Spleen (tissue), 11 donors: ENCODE measurements around the gene CWC15. TPM values are rescaled to one million over a fixed set of nuclear protein-coding genes. Genes with fewer than 3 reads are reported as not detected.
"Not testable (repeated sequence)": the region's sequence is repeated elsewhere in the genome, so short reads cannot be mapped to it uniquely, and the experiment has no call there.

ENCODE experiments used
- DNase-seq: peaks from one replicate; pipeline ENCODE4 v3.0.0-alpha.2; 2020
- H3K27ac ChIP-seq, 8 donors: fragments of 200-600 bp; sonication (generic) in 7 of 8; 1 replicate in 4 of 8; 2 replicates in 4 of 8; pipeline versions ENCODE4 v1.5.0 to v1.8.0; 2016 to 2021; ENCODE audit warnings: inconsistent platforms in 4 of 8, mild to moderate bottlenecking in 4 of 8, moderate library complexity in 1 of 8
- H3K27me3 ChIP-seq, 7 donors: fragments of 200-600 bp; sonication (generic) in 6 of 7; replicated peaks in 1 of 7; 1 replicate in 4 of 7; 2 replicates in 3 of 7; pipeline versions ENCODE4 v1.5.0 to v1.8.0; 2016 to 2021; ENCODE audit warnings: inconsistent platforms in 3 of 7, mild to moderate bottlenecking in 1 of 7
- H3K36me3 ChIP-seq, 6 donors: fragments of 200-600 bp; sonication (generic) in 5 of 6; 1 replicate in 4 of 6; 2 replicates in 2 of 6; pipeline versions ENCODE4 v1.5.0 to v1.8.0; 2016 to 2021; ENCODE audit warnings: inconsistent platforms in 2 of 6
- H3K4me1 ChIP-seq, 6 donors: fragments of 200-600 bp; sonication (generic) in 5 of 6; 1 replicate in 3 of 6; 2 replicates in 3 of 6; pipeline versions ENCODE4 v1.5.0 to v1.8.0; 2016 to 2021; ENCODE audit warnings: inconsistent platforms in 3 of 6
- H3K4me3 ChIP-seq, 8 donors: fragments of 200-600 bp; sonication (generic) in 7 of 8; 1 replicate in 4 of 8; 2 replicates in 4 of 8; pipeline versions ENCODE4 v1.5.0 to v1.8.0; 2016 to 2021; ENCODE audit warnings: inconsistent platforms in 4 of 8, mild to moderate bottlenecking in 4 of 8, moderate library complexity in 2 of 8
- H3K9me3 ChIP-seq, 8 donors: fragments of 200-600 bp; sonication (generic) in 7 of 8; 1 replicate in 4 of 8; 2 replicates in 4 of 8; pipeline versions ENCODE4 v1.5.0 to v1.8.0; 2016 to 2021; ENCODE audit warnings: inconsistent platforms in 4 of 8
- CTCF ChIP-seq, 11 experiments: fragments of 200-600 bp in 7 of 11; fragments of 450-650 bp in 4 of 11; sonication (generic) in 4 of 11; IDR thresholded peaks in 8 of 11; conservative IDR thresholded peaks in 3 of 11; 1 replicate in 7 of 11; 2 replicates in 4 of 11; pipeline versions ENCODE4 v1.4.0 to v1.8.0; 2016 to 2021; ENCODE audit warnings: antibody characterized with exemption in 11 of 11, inconsistent platforms in 4 of 11, mild to moderate bottlenecking in 1 of 11
- POLR2A ChIP-seq, 3 donors: fragments of 450-650 bp; IDR thresholded peaks; one replicate each; pipeline ENCODE4 v1.5.1; 2017; ENCODE audit warnings: antibody characterized with exemption in 3 of 3, mild to moderate bottlenecking in 1 of 3
- POLR2AphosphoS5 ChIP-seq, 3 donors: sonication (generic); formaldehyde crosslinking; IDR thresholded peaks; one replicate each; pipeline ENCODE4 v1.5.1; 2017; ENCODE audit warnings: antibody characterized with exemption in 3 of 3
- WGBS, 5 donors: extraction: QIAGEN DNeasy Blood & Tissue Kit in 3 of 5; methylation state at CpG; one replicate each; pipeline versions ENCODE4 v1.1.5 to v1.1.7; 2013 to 2018; 5-methylcytosine and 5-hydroxymethylcytosine counted together
- intact Hi-C: fragments of 100-400 bp; cut with DNase I; formaldehyde crosslinking; loops from one replicate; pipeline ENCODE4 v1.15.0; 2023; ENCODE audit warnings: low total_unique reads
- polyA plus RNA-seq, 3 donors: library from polyadenylated mRNA; stranded (reverse); fragments of 200-250 nt; gene quantifications; one replicate each; pipeline ENCODE4 v1.2.1, GENCODE V29; 2013
- total RNA-seq, 7 donors: library from RNA; depleted of rRNA in 3 of 7; stranded (reverse); fragments of >200 nt in 3 of 7; fragmentation: NEBNext Ultra II Directional in 4 of 7; extraction: Animal tissue kit (Norgen Biotek cat#: 25700) in 4 of 7; gene quantifications; one replicate each; pipeline versions ENCODE4 v1.1.0 to v1.2.1, GENCODE V29; 2016 to 2021
- donor health status: healthy with polysubstance abuse.
- donor health status: DM: no; HTN: no; CAD: no; lungs with moderate emphysema.
- donor health status: DM: no; HTN: no; CAD: no.
- donor health status: Bipolar disorder and iron deficiency.
- donor health status: healthy.
- donor health status: DM: no; HTN: no; CAD: no.
- donor health status: DM: yes; HTN: yes; CAD: no.

The CWC15 gene
- total and polyA plus RNA-seq, 10 donors = 40.6 to 95.0 (median 59.3) TPM

GRCh38 chr11:94934846-94935245, 38.5 kb downstream of the CWC15 start:
- no peak for TF ChIP-seq CTCF (IDR thresholded peaks at IDR 0.05 in 8 of 11, conservative IDR thresholded peaks at IDR 0.05 in 3 of 11)
- no peak for TF ChIP-seq POLR2AphosphoS5 (IDR thresholded peaks at IDR 0.05)
- no peak for TF ChIP-seq POLR2A (IDR thresholded peaks at IDR 0.05)
- DNase-seq = no peak
- Histone ChIP-seq H3K27me3 (no peaks in the 10 kb centered on the region), H3K4me3 (no peak overlapping the region), H3K9me3 (no peaks in the 10 kb centered on the region), H3K36me3 (no peaks in the 10 kb centered on the region), H3K4me1 (peaks cover 6 to 28% (median 18%) of the 10 kb centered on the region in 6 donors), H3K27ac (peak overlapping the region in 5 of 8 donors; percentile 1 to 59 (median 39))
- 25 to 42% (median 39%) methylated on average over 3 of the region's 3 CpGs for WGBS, 5 donors
- intact Hi-C loops = no loop called here

GRCh38 chr11:94934362-94934761, 39.0 kb downstream of the CWC15 start:
- H3K36me3 ChIP-seq = no peaks in the 10 kb centered on the region
- no peaks in the 10 kb centered on the region for H3K27me3 ChIP-seq
- TF ChIP-seq CTCF (IDR thresholded peaks at IDR 0.05 in 8 of 11, conservative IDR thresholded peaks at IDR 0.05 in 3 of 11) (no peak), POLR2A (IDR thresholded peaks at IDR 0.05) (no peak), POLR2AphosphoS5 (IDR thresholded peaks at IDR 0.05) (no peak)
- WGBS, 5 donors = 60 to 62% (median 61%) methylated on average over 4 of the region's 4 CpGs
- H3K4me1 ChIP-seq = peaks cover 6 to 28% (median 18%) of the 10 kb centered on the region in 6 donors
- intact Hi-C loops = no loop called here
- no peak for DNase-seq
- H3K9me3 ChIP-seq = no peaks in the 10 kb centered on the region
- H3K4me3 ChIP-seq = no peak overlapping the region
- H3K27ac ChIP-seq = peak overlapping the region in 5 of 8 donors; percentile 1 to 59 (median 39)

- H3K9me3 ChIP-seq = no peaks in the 10 kb centered on the region
- no peaks in the 10 kb centered on the region for H3K36me3 ChIP-seq
- peaks cover 6 to 28% (median 19%) of the 10 kb centered on the region in 6 donors for H3K4me1 ChIP-seq
- no peak for DNase-seq
- no peaks in the 10 kb centered on the region for H3K27me3 ChIP-seq
- intact Hi-C loops = no loop called here
- no peak overlapping the region for H3K4me3 ChIP-seq
- H3K27ac ChIP-seq = peak overlapping the region in 6 of 8 donors; percentile 17 to 49 (median 36)
- TF ChIP-seq POLR2A (IDR thresholded peaks at IDR 0.05) = no peak
- no peak for TF ChIP-seq POLR2AphosphoS5 (IDR thresholded peaks at IDR 0.05)
- no peak for TF ChIP-seq CTCF (IDR thresholded peaks at IDR 0.05 in 8 of 11, conservative IDR thresholded peaks at IDR 0.05 in 3 of 11)
- WGBS, 5 donors = 47 to 63% (median 56%) methylated on average over 5 of the region's 5 CpGs
Observed at GRCh38 chr11:94933223-94934130, 39.9 kb downstream of the CWC15 start.

- TF ChIP-seq POLR2A (IDR thresholded peaks at IDR 0.05) (no peak), CTCF (IDR thresholded peaks at IDR 0.05 in 8 of 11, conservative IDR thresholded peaks at IDR 0.05 in 3 of 11) (no peak), POLR2AphosphoS5 (IDR thresholded peaks at IDR 0.05) (no peak)
- DNase-seq = no peak
- WGBS, 5 donors = 93 to 98% (median 96%) methylated on average over 5 of the region's 5 CpGs
- Histone ChIP-seq H3K4me1 (peaks cover 7 to 37% (median 23%) of the 10 kb centered on the region in 6 donors), H3K36me3 (no peaks in the 10 kb centered on the region), H3K4me3 (no peak overlapping the region), H3K9me3 (no peaks in the 10 kb centered on the region), H3K27me3 (no peaks in the 10 kb centered on the region), H3K27ac (peak overlapping the region in 3 of 8 donors; percentile 14 to 46 (median 39))
- intact Hi-C loops = no loop called here
Observed at GRCh38 chr11:94932503-94932902, 40.9 kb downstream of the CWC15 start.

GRCh38 chr11:94932072-94932471, 41.3 kb downstream of the CWC15 start:
- H3K36me3 ChIP-seq, DNase-seq, H3K4me3 ChIP-seq, H3K27me3 ChIP-seq, H3K27ac ChIP-seq, intact Hi-C loops, H3K9me3 ChIP-seq: not testable (repeated sequence)
- peaks cover 11 to 41% (median 27%) of the 10 kb centered on the region in 6 donors for H3K4me1 ChIP-seq
